ENCODE measurements around the gene KIAA1143.
A peak's percentile ranks its signal among the peaks of the same experiment; 100 is the strongest.

Gene KIAA1143

DNA sequence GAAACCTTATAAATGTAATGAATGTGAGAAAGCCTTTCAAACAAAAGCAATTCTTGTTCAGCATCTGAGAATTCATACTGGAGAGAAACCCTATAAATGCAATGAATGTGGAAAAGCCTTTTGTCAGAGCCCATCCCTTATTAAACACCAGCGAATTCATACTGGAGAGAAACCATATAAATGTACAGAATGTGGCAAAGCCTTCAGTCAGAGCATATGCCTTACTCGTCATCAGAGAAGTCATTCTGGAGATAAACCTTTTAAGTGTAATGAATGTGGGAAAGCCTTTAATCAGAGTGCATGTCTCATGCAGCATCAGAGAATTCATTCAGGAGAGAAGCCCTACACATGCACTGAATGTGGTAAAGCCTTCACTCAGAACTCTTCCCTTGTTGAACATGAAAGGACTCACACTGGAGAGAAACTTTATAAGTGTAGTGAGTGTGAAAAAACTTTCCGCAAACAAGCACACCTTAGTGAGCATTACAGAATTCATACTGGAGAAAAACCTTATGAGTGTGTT is 26.7 kb downstream of the KIAA1143 start:
- ChIA-PET CTCF (no interaction called here), POLR2A (no interaction called here)
- TF ChIP-seq, protein P1, sequence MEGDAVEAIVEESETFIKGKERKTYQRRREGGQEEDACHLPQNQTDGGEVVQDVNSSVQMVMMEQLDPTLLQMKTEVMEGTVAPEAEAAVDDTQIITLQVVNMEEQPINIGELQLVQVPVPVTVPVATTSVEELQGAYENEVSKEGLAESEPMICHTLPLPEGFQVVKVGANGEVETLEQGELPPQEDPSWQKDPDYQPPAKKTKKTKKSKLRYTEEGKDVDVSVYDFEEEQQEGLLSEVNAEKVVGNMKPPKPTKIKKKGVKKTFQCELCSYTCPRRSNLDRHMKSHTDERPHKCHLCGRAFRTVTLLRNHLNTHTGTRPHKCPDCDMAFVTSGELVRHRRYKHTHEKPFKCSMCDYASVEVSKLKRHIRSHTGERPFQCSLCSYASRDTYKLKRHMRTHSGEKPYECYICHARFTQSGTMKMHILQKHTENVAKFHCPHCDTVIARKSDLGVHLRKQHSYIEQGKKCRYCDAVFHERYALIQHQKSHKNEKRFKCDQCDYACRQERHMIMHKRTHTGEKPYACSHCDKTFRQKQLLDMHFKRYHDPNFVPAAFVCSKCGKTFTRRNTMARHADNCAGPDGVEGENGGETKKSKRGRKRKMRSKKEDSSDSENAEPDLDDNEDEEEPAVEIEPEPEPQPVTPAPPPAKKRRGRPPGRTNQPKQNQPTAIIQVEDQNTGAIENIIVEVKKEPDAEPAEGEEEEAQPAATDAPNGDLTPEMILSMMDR (IDR thresholded peaks at IDR 0.05; ENCODE audit: control extremely low read depth, extremely low read depth, low read depth, missing control alignments): no peak
- DNase-seq (ENCODE audit: extremely low spot score): no peak

DNA sequence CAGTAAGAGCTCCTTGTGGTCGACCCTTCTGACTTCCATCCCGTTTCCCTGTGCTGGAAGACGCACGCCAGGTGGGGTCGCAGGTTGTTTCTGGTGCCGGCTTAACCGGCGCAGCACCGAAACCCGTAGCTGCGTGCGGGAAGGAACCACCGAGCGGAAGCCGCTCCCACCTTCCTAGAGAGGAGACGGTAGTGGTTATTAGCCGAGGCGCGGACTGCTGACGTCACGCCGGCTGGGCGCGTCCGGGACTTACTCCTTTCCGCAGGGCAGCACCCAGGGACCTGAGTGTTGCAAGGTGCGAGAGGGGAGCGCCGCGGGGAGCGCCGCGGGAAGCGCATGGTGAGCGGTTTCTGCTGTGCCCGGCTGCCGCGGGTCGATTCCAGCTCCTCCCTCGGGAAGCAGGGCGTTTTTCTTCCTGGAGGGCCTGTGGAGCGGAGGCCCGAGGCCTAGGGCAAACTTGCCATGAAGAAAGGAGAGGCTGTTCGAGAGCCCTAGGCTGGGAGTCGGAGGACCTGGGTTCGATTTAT is 32.0 kb downstream of the KIAA1143 start, which contains the start of gene ZNF501:
Gene ZNF501 (plus strand): TSS at position 252 of the 527 bp plus-strand sequence. CDS start 4,787 bp downstream, outside the sequence.
- DNase-seq (ENCODE audit: extremely low spot score): peak; percentile 83
- ChIA-PET CTCF (interaction anchor here (1.3 kb wide), 1 partner anchor 9 kb away, joined by 4 read pairs; no protein-coding TSS in a partner anchor), POLR2A (no interaction called here)
- TF ChIP-seq, protein P1 (IDR thresholded peaks at IDR 0.05; ENCODE audit: control extremely low read depth, extremely low read depth, low read depth, missing control alignments): no peak

DNA sequence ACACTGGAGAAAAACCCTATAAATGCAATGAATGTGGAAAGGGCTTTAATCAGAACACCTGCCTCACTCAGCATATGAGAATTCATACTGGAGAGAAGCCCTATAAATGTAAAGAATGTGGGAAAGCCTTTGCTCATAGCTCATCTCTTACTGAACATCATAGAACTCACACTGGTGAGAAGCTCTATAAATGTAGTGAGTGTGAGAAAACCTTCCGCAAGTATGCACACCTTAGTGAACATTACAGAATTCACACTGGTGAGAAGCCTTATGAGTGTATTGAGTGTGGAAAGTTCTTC is 39.4 kb downstream of the KIAA1143 start:
- no peak for DNase-seq (ENCODE audit: extremely low spot score)
- ChIA-PET CTCF (no interaction called here), POLR2A (no interaction called here)
- TF ChIP-seq, protein P1 (IDR thresholded peaks at IDR 0.05; ENCODE audit: control extremely low read depth, extremely low read depth, low read depth, missing control alignments): no peak

DNA sequence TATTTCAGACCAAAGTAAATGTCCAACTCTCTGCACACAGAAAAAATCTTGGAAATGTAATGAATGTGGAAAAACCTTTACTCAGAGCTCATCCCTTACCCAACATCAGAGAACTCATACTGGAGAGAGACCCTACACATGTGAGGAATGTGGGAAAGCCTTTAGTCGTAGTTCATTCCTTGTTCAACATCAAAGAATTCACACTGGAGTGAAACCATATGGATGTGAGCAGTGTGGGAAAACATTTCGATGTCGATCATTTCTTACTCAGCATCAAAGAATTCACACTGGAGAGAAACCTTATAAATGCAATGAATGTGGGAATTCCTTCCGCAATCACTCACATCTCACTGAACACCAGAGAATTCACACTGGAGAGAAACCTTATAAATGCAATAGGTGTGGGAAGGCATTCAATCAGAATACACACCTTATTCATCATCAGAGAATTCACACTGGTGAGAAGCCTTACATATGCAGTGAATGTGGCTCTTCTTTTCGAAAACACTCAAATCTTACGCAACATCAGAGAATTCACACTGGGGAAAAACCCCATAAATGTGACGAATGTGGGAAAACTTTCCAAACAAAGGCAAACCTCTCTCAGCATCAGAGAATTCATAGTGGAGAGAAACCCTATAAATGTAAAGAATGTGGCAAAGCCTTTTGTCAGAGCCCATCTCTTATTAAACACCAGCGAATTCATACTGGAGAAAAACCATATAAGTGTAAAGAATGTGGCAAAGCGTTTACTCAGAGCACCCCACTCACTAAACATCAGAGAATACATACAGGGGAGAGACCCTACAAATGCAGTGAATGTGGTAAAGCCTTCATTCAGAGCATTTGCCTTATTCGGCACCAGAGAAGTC is 40.0 kb downstream of the KIAA1143 start:
- ChIA-PET CTCF (no interaction called here), POLR2A (no interaction called here)
- TF ChIP-seq, protein P1 (IDR thresholded peaks at IDR 0.05; ENCODE audit: control extremely low read depth, extremely low read depth, low read depth, missing control alignments): no peak
- DNase-seq (ENCODE audit: extremely low spot score): no peak

DNA sequence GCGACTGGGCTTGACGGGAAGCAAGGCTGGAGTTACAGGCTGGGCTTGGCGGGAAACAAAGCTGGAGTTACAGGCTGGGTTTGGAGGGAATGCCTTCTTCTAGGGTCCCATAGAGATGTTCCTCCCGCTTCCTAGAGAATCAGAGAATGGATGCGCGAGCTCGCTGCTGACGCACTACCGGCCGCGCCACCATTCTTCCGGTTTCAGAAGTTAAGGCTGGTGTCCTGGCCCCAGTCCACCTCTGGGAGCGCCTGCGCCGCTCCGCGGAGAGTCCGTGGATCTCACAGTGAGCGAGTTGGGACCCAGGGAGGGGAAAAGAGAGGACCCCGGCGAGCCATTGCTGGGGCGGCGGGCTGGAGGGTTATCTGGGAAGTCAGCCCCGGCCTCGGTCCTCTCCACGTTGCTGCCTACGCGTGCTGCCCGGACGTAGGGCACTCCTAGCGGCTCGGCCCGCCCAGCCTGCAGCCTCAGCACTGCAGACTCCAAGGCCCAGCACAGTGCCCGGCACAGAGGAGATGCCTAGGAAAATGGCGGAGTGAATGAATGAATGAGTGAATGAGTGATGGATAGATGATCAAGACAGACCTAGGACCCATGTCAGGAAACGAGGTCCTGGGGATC is 48.9 kb downstream of the KIAA1143 start, which contains the start of gene ZNF502:
Gene ZNF502 (plus strand): TSS at position 206 of the 621 bp plus-strand sequence. CDS start 7,602 bp downstream, outside the sequence.
- ChIA-PET CTCF (interaction anchor here (1.1 to 1.4 kb wide), 3 partner anchors 10 to 22 kb away, joined by 3 to 5 read pairs (median 3); no protein-coding TSS in a partner anchor), POLR2A (no interaction called here)
- DNase-seq (ENCODE audit: extremely low spot score): peak; percentile 25
- TF ChIP-seq, protein P1 (IDR thresholded peaks at IDR 0.05; ENCODE audit: control extremely low read depth, extremely low read depth, low read depth, missing control alignments): no peak
